ENCODE data around the gene MEI1.
A peak's percentile ranks its signal among the peaks of the same experiment; 100 is the strongest.
"Not testable (repeated sequence)": the region's sequence is repeated elsewhere in the genome, so short reads cannot be mapped to it uniquely, and the experiment has no call there.

Gene MEI1

GRCh38 chr22:41681616-41682015 lies 17.7 kb upstream of the MEI1 start:
- H3K4me3 ChIP-seq (ENCODE audit: control insufficient read depth, low read depth, low read length) = peak overlapping the region; percentile 63
- no peak for DNase-seq (ENCODE audit: low read depth)
- TF ChIP-seq, protein P1, sequence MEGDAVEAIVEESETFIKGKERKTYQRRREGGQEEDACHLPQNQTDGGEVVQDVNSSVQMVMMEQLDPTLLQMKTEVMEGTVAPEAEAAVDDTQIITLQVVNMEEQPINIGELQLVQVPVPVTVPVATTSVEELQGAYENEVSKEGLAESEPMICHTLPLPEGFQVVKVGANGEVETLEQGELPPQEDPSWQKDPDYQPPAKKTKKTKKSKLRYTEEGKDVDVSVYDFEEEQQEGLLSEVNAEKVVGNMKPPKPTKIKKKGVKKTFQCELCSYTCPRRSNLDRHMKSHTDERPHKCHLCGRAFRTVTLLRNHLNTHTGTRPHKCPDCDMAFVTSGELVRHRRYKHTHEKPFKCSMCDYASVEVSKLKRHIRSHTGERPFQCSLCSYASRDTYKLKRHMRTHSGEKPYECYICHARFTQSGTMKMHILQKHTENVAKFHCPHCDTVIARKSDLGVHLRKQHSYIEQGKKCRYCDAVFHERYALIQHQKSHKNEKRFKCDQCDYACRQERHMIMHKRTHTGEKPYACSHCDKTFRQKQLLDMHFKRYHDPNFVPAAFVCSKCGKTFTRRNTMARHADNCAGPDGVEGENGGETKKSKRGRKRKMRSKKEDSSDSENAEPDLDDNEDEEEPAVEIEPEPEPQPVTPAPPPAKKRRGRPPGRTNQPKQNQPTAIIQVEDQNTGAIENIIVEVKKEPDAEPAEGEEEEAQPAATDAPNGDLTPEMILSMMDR (IDR thresholded peaks at IDR 0.05; ENCODE audit: control insufficient read depth, insufficient read depth, low read depth, low read length, missing control alignments) = no peak

DNA sequence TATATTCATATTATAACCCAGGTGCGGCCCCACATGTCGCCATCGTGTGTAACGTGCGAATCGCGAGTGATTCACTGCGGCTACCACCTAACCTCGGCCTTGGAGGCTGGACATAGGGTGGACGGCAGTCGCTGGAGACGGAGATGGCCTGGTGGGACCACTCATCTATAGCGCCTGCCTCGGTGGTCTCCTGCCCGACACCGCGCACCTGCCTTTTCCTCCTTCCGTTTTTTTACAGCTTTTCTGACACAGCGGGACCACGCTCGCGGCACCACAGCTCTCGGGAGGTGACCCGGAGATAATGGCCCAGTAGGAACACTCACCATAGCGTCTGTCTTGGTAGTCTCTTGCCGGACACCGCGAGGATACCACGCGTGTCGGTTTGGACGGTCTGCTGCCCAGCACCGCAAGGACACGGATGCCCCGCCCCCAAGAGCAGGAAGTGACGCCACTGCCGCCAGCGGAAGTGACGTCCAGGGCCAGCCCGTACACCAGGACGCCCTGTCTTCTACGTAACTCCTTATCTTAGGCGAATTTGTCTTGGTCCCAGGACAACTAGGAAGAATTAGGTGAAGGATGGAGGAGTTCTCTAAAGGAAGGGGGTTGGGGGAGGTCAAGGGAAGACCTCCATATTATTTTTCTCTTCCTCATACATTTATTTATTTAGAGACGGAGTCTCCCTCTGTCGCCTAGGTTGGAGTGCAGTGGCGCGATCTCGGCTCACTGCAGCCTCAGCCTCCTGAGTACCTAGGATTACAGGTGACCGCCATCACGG lies 17.1 kb upstream of the MEI1 start:
- peak overlapping the region; percentile 63 for H3K4me3 ChIP-seq (ENCODE audit: control insufficient read depth, low read depth, low read length)
- peak; percentile 43 for DNase-seq (ENCODE audit: low read depth)
- TF ChIP-seq, protein P1 (IDR thresholded peaks at IDR 0.05; ENCODE audit: control insufficient read depth, insufficient read depth, low read depth, low read length, missing control alignments) = no peak

- no peak for DNase-seq (ENCODE audit: low read depth)
- H3K4me3 ChIP-seq (ENCODE audit: control insufficient read depth, low read depth, low read length) = no peak overlapping the region
- TF ChIP-seq, protein P1 (IDR thresholded peaks at IDR 0.05; ENCODE audit: control insufficient read depth, insufficient read depth, low read depth, low read length, missing control alignments) = no peak
Observed at GRCh38 chr22:41683052-41683451, 16.3 kb upstream of the MEI1 start.

DNA sequence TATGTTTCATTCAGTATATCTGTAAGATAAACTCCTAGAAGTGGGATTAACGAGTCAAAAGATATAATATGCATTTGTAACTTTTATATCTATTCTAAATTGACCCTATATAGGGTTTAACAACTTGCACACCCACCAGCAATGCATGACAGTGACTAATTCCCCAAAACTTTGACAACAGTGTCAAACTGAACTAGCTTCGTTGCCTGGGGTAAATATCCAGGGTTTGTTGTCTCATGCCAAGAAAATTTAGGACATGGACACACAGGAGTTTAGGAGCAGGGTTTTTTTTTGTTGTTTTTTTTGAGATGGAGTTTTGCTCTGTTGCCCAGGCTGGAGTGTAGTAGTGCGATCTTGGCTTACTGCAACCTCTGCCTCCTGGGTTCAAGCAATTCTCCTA lies 15.7 kb upstream of the MEI1 start:
- no peak for DNase-seq (ENCODE audit: low read depth)
- TF ChIP-seq, protein P1 (IDR thresholded peaks at IDR 0.05; ENCODE audit: control insufficient read depth, insufficient read depth, low read depth, low read length, missing control alignments) = no peak
- no peak overlapping the region for H3K4me3 ChIP-seq (ENCODE audit: control insufficient read depth, low read depth, low read length)

DNA sequence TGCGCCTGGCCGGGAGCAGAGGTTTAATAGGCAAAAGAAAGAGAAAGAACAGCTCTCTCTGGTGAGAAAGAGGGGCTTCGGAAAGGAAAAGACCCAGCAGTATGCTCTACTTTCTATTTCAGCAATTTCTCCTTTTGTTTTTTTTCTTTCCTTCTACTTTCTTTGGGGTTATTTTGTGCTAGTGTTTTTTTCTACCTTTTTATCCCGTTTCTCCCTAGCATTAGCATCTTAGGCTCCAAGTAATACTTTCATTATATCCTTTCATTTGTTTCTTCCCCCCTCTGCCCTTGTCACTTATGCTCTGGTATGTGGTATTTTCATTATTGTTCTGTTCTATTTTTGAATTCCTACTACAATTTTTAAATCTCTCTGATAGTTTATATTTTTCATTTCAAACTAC lies 15.1 kb upstream of the MEI1 start:
- DNase-seq (ENCODE audit: low read depth) = no peak

DNA sequence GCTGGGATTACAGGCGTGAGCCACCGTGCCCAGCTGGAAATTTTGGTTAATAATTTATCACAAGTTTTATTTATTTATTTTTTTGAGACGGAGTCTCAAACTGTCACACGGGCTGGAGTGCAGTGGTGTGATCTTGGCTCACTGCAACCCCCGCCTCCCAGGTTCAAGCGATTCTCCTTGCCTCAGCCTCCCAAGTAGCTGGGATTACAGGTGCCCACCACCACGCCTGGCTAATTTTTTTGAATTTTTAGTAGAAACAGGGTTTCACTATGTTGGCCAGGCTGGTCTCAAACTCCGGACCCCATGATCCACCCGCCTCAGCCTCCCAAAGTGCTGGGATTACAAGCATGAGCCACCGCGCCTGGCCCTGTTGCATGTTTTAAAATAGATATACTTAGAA lies 12.4 kb upstream of the MEI1 start:
- DNase-seq (ENCODE audit: low read depth); H3K4me3 ChIP-seq (ENCODE audit: control insufficient read depth, low read depth, low read length): not testable (repeated sequence)

More for the DNA sequence above, 15.1 kb upstream of the MEI1 start:
- TF ChIP-seq, protein P1 (IDR thresholded peaks at IDR 0.05; ENCODE audit: control insufficient read depth, insufficient read depth, low read depth, low read length, missing control alignments) = no peak
- no peak overlapping the region for H3K4me3 ChIP-seq (ENCODE audit: control insufficient read depth, low read depth, low read length)

DNA sequence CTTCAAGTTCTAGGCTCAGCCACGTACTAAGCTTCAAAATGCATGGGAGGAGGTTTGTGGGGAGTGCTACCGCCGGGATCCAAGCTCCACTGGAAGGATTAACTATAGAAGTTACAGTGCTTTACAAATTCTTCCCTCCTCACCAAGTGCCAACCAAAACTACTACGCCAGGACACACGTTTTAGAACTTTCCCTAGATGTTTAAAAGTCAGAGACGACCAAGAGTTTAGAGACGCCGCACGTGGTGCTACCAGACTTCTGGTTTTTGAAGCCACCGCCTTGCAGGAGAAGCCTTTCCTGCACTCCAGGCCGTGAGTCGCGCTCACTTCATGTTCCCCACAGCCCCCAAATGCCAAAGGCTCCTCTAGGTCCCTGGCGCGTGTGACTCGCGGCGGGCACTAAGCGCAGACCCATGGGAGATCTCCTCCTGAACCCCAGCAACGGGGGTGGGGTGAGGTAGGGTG lies 11.4 kb upstream of the MEI1 start:
- TF ChIP-seq, protein P1 (IDR thresholded peaks at IDR 0.05; ENCODE audit: control insufficient read depth, insufficient read depth, low read depth, low read length, missing control alignments) = no peak
- no peak for DNase-seq (ENCODE audit: low read depth)
- H3K4me3 ChIP-seq (ENCODE audit: control insufficient read depth, low read depth, low read length) = peak overlapping the region; percentile 95
